GM12878 (cell line): ENCODE measurements around the gene ARHGEF3. TPM values are rescaled to one million over a fixed set of nuclear protein-coding genes. Genes with fewer than 3 reads are reported as not detected.

ENCODE experiments used
- ATAC-seq: fragments of 200-7000 bp; cut with Tn5 transposase; 3 replicates; pipeline ENCODE4 v1.9.1; 2020; ENCODE audit warnings: mild to moderate bottlenecking, moderate library complexity
- Bru-seq: library from RNA; stranded (reverse); fragments of 400-500 nt; gene quantifications from one replicate; lab custom pipeline; 2021; lab: Mats Ljungman, UMichigan
- BruChase-seq, 2 experiments: library from RNA; stranded (reverse); fragments of 400-500 nt; gene quantifications; one replicate each; lab custom pipeline; 2021; lab: Mats Ljungman, UMichigan
- BruUV-seq: library from RNA; stranded (reverse); fragments of 400-500 nt; replicated peaks from 2 replicates; lab custom pipeline; 2021; lab: Mats Ljungman, UMichigan
- CTCF ChIA-PET: fragments of 300-600 bp; sonication (Branson Sonifier 250); formaldehyde crosslinking; extraction: SDS; loops from one replicate; lab custom pipeline; 2021; ENCODE audit warnings: inconsistent platforms; lab: Yijun Ruan, JAX
- POLR2A ChIA-PET: fragments of 350-600 bp; formaldehyde crosslinking; extraction: SDS; loops from one replicate; lab custom pipeline; 2021; ENCODE audit warnings: inconsistent platforms; lab: Charles Lee
- RAD21 ChIA-PET: fragments of 300-600 bp; sonication (Branson Sonifier 250); formaldehyde crosslinking; loops from one replicate; lab custom pipeline; 2023; ENCODE audit warnings: antibody characterized with exemption; ENCODE audit not compliant: unreplicated experiment; lab: Charles Lee
- SMC1A ChIA-PET: fragments of 300-600 bp; sonication (Branson Sonifier 250); formaldehyde crosslinking; loops from one replicate; lab custom pipeline; 2023; ENCODE audit not compliant: unreplicated experiment, uncharacterized antibody; lab: Charles Lee
- DNase-seq: peaks from one replicate; pipeline ENCODE4 v3.0.0-alpha.2; 2011; ENCODE audit warnings: low read depth, low spot score
- FAIRE-seq: peaks from 3 replicates; lab custom pipeline; 2011; peaks lifted over from hg19 to GRCh38; lab: Jason Lieb, UNC
- H2AFZ ChIP-seq: 2 replicates; pipeline ENCODE4 v1.6.0; 2011; ENCODE audit warnings: low read depth, low read length, control low read depth; ENCODE audit not compliant: control insufficient read depth
- H3K27ac ChIP-seq: 2 replicates; pipeline ENCODE4 v1.5.1; 2011; ENCODE audit warnings: control low read depth; ENCODE audit not compliant: control insufficient read depth, insufficient read depth
- H3K27me3 ChIP-seq, 2 experiments: replicated peaks in 1 of 2; 2 replicates each; pipeline versions ENCODE4 v1.6.0 to v1.6.1; 2011; ENCODE audit warnings: low read length in 1 of 2; ENCODE audit not compliant: control insufficient read depth in 2 of 2, insufficient read depth in 2 of 2
- H3K36me3 ChIP-seq, 2 experiments: 2 replicates each; pipeline ENCODE4 v1.5.1; 2011; ENCODE audit warnings: low read length in 1 of 2; ENCODE audit not compliant: control insufficient read depth in 2 of 2, insufficient read depth in 2 of 2
- H3K4me1 ChIP-seq: 2 replicates; pipeline ENCODE4 v1.6.1; 2011; ENCODE audit warnings: mild to moderate bottlenecking, low read length, moderate library complexity, mixed read lengths; ENCODE audit not compliant: control insufficient read depth, insufficient read depth
- H3K4me2 ChIP-seq: 2 replicates; pipeline ENCODE4 v1.6.0; 2011; ENCODE audit warnings: control low read depth; ENCODE audit not compliant: control insufficient read depth, insufficient read depth
- H3K4me3 ChIP-seq: fragments of 200-600 bp; sonication (generic); 2 replicates; pipeline ENCODE4 v1.5.1; 2016
- H3K79me2 ChIP-seq: 2 replicates; pipeline ENCODE4 v1.6.0; 2011; ENCODE audit warnings: low read length; ENCODE audit not compliant: control insufficient read depth, insufficient read depth
- H3K9ac ChIP-seq: 2 replicates; pipeline ENCODE4 v1.8.0; 2011; ENCODE audit warnings: low read length, control low read depth, mixed read lengths; ENCODE audit not compliant: control insufficient read depth, insufficient read depth
- H3K9me3 ChIP-seq: replicated peaks from 3 replicates; pipeline ENCODE4 v1.5.1; 2011; ENCODE audit warnings: mild to moderate bottlenecking, low read length; ENCODE audit not compliant: control insufficient read depth, insufficient read depth
- H4K20me1 ChIP-seq: 2 replicates; pipeline ENCODE4 v1.6.0; 2011; ENCODE audit not compliant: control insufficient read depth, insufficient read depth
- CREM ChIP-seq: IDR thresholded peaks from 2 replicates; pipeline ENCODE4 v1.6.1; 2014; ENCODE audit warnings: antibody characterized with exemption, low read depth
- HCFC1 ChIP-seq: fragments of 150-350 bp; IDR thresholded peaks from 2 replicates; pipeline ENCODE4 v1.6.1; 2014; ENCODE audit warnings: low read length
- HDAC2 ChIP-seq: fragments of 200-600 bp; sonication (generic); IDR thresholded peaks from 2 replicates; pipeline ENCODE4 v1.6.1; 2017
- MYB ChIP-seq: fragments of 150-350 bp; IDR thresholded peaks from 2 replicates; pipeline ENCODE4 v1.6.1; 2014; ENCODE audit warnings: mild to moderate bottlenecking, low read depth, low read length, borderline replicate concordance
- NFYA ChIP-seq: IDR thresholded peaks from 2 replicates; pipeline ENCODE4 v1.6.1; 2011; ENCODE audit warnings: low read depth, mild to moderate bottlenecking, low read length, improper control_type of control experiment, borderline replicate concordance
- STAT3 ChIP-seq: IDR thresholded peaks from 2 replicates; pipeline ENCODE4 v1.6.1; 2011; ENCODE audit warnings: low read depth, low read length, improper control_type of control experiment
- TCF3 ChIP-seq: IDR thresholded peaks from 2 replicates; pipeline ENCODE4 v1.6.1; 2012; ENCODE audit warnings: low read depth, mild to moderate bottlenecking, low read length, borderline replicate concordance; ENCODE audit not compliant: insufficient read depth
- TCF7 ChIP-seq: IDR thresholded peaks from 2 replicates; pipeline ENCODE4 v1.6.1; 2014; ENCODE audit warnings: antibody characterized with exemption, borderline replicate concordance
- YY1 ChIP-seq: IDR thresholded peaks from 2 replicates; pipeline ENCODE4 v1.6.1; 2011; ENCODE audit warnings: low read depth, mild to moderate bottlenecking, low read length
- ZNF274 ChIP-seq: IDR thresholded peaks from one replicate; pipeline ENCODE4 v1.8.0; 2011; ENCODE audit not compliant: insufficient read length, insufficient read depth
- WGBS: methylation state at CpG from one replicate; pipeline ENCODE4 v1.1.6; 2016; ENCODE audit warnings: low lambda C conversion rate; ENCODE audit not compliant: insufficient replicate concordance, insufficient coverage; ENCODE audit errors: missing lambda C conversion rate; 5-methylcytosine and 5-hydroxymethylcytosine counted together
- in situ Hi-C: fragments of 300-500 bp; cut with MboI; formaldehyde crosslinking; loops from 9 replicates; pipeline ENCODE4 v1.14.3; 2018; ENCODE audit warnings: mixed read lengths
- intact Hi-C: fragments of 100-400 bp; cut with micrococcal nuclease; formaldehyde crosslinking; loops from one replicate; pipeline ENCODE4 v1.14.2; 2022; ENCODE audit not compliant: unreplicated experiment
- long read RNA-seq, 2 experiments: library from polyadenylated mRNA; unstranded; transcript quantifications; one replicate each; pipeline ENCODE4 v2.0.0, GENCODE V29; 2019 to 2020
- polyA minus RNA-seq, 3 experiments: library from RNA; depleted of rRNA, polyadenylated mRNA; stranded (reverse); fragments of >200 nt; gene quantifications; 2 replicates each; pipeline ENCODE4 v1.2.3, GENCODE V29; 2011
- polyA plus RNA-seq, 11 experiments: library from polyadenylated mRNA; depleted of rRNA in 4 of 11; unstranded in 6 of 11; stranded (reverse) in 5 of 11; fragments of >200 nt; fragmentation: Nextera tagmentation in 4 of 11; fragmentation: Illumina TruSeq in 1 of 11; extraction: Ambion mirVana in 4 of 11; extraction: Trizol in 1 of 11; gene quantifications; 1 replicate in 1 of 11; 2 replicates in 10 of 11; pipeline versions ENCODE4 v1.2.1 to v1.2.3, GENCODE V29; 2011 to 2016; ENCODE audit warnings: inconsistent platforms in 2 of 11, missing spikeins in 2 of 11, low read depth in 1 of 11
- total RNA-seq, 4 experiments: library from RNA; depleted of rRNA in 3 of 4; stranded (reverse); fragments of >200 nt in 3 of 4; fragmentation: Illumina TruSeq in 1 of 4; extraction: Trizol in 1 of 4; gene quantifications; 2 replicates each; pipeline versions ENCODE4 v1.2.1 to v1.2.3, GENCODE V29; 2013 to 2021
- TF ChIP-seq, protein P1 (sequence below): fragments of 150-350 bp; IDR thresholded peaks from 2 replicates; pipeline ENCODE4 v1.6.1; 2016; ENCODE audit warnings: low read depth, low read length

The ARHGEF3 gene, protein sequence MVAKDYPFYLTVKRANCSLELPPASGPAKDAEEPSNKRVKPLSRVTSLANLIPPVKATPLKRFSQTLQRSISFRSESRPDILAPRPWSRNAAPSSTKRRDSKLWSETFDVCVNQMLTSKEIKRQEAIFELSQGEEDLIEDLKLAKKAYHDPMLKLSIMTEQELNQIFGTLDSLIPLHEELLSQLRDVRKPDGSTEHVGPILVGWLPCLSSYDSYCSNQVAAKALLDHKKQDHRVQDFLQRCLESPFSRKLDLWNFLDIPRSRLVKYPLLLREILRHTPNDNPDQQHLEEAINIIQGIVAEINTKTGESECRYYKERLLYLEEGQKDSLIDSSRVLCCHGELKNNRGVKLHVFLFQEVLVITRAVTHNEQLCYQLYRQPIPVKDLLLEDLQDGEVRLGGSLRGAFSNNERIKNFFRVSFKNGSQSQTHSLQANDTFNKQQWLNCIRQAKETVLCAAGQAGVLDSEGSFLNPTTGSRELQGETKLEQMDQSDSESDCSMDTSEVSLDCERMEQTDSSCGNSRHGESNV
- total RNA-seq (2013; cell fraction: nucleolus; rRNA removed), result 48.9 and 50.4 TPM in 2 replicates
- total RNA-seq (2014; rRNA removed), result 39.9 and 42.2 TPM in 2 replicates
- total RNA-seq (2014; rRNA removed; fragmentation: Illumina TruSeq; extraction: Trizol), result 59.3 and 61.0 TPM in 2 replicates
- total RNA-seq (2021), result 69.5 and 70.6 TPM in 2 replicates
- 6.4 TPM for polyA plus RNA-seq (2011; ENCODE audit: low read depth)
- polyA plus RNA-seq (2011; rRNA removed), result 49.8 and 53.2 TPM in 2 replicates
- 51.8 and 54.6 TPM in 2 replicates for polyA plus RNA-seq (2011; cell fraction: cytosol; rRNA removed)
- 34.9 and 46.0 TPM in 2 replicates for polyA plus RNA-seq (2011; cell fraction: nucleus; rRNA removed)
- 7.9 and 9.1 TPM in 2 replicates for polyA plus RNA-seq (2012)
- 78.7 and 82.6 TPM in 2 replicates for polyA plus RNA-seq (2014; fragmentation: Illumina TruSeq; extraction: Trizol)
- polyA plus RNA-seq (2014; fragmentation: Nextera tagmentation; extraction: Ambion mirVana), result 10 to 100 TPM; 21.8 to 31.1 TPM
- polyA plus RNA-seq (2014; rRNA removed), result 45.2 and 45.4 TPM in 2 replicates
- 10 to 100 TPM; 68.9 to 74.5 TPM for polyA plus RNA-seq (2016; fragmentation: Nextera tagmentation; extraction: Ambion mirVana)
- polyA minus RNA-seq (2011; rRNA and poly(A)+ RNA removed), result 70.3 and 91.3 TPM in 2 replicates
- 25.4 and 31.2 TPM in 2 replicates for polyA minus RNA-seq (2011; cell fraction: cytosol; rRNA and poly(A)+ RNA removed)
- 20.1 and 37.3 TPM in 2 replicates for polyA minus RNA-seq (2011; cell fraction: nucleus; rRNA and poly(A)+ RNA removed)
- percentile 70 among the genes with signal in this experiment for Bru-seq, nascent RNA
- BruChase-seq, experiment 1, labeled RNA remaining after a 6-hour chase, result percentile 57 among the genes with signal in this experiment
- percentile 60 among the genes with signal in this experiment for BruChase-seq, experiment 2, labeled RNA remaining after a 2-hour chase
- long read RNA-seq, experiment 1, transcript ARHGEF3-201 (10 exons, 3,602 nt), result major isoform, 10 of 25 reads
- long read RNA-seq, experiment 1, transcript ARHGEF3-213 (11 exons, 1,994 nt), result minor isoform, 9 of 25 reads
- long read RNA-seq, experiment 1, partial matches to known transcripts, result 3 of 25 reads
- long read RNA-seq, experiment 1, other reads (novel, unspliced or antisense), result 3 of 25 reads
- long read RNA-seq, experiment 2, transcript ARHGEF3-201 (10 exons, 3,602 nt), result minor isoform, 41 of 187 reads
- long read RNA-seq, experiment 2, transcript ARHGEF3-213 (11 exons, 1,994 nt), result major isoform, 56 of 187 reads
- long read RNA-seq, experiment 2, partial matches to known transcripts, result 39 of 187 reads
- long read RNA-seq, experiment 2, other reads (novel, unspliced or antisense), result 51 of 187 reads

DNA sequence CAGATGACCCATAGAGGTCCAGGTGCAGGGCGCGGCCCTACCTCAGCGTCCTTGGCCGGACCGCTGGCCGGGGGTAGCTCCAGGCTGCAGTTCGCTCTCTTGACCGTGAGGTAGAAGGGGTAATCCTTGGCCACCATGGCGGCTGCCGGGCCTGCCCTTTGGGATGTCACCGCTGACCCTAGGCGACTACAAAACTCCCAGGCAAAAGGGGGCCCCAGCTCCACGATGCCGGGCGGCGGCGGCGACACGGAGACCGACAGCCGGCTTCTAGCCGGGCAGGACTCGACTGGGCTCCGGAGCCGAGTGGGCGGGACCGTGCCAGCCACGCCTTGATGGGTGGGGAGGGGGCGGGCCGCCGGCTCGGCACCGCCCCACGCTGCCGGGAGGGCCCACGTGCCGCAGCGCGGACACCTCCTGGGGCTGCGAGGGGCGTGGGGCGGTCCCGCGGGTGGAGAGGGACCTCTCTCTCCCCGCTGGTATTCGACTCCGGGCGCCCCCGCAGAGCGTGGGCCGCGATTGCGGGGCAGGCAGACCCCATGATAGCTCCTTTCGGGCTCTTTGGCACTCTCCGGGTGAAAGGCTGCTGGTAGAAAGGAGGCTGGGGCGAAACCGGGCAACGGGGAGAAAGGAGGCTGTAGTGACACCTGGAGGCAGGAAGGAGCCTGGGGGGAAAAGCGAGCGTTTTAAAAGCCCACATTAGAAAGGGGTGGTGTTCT is at the start of gene ARHGEF3:
Gene ARHGEF3 (minus strand): TSS at position 288 of the 716 bp plus-strand sequence. CDS start 151 bp downstream, at position 137.
- in situ Hi-C loops, result no loop called here
- TF ChIP-seq MYB (no peak), HDAC2 (no peak), TCF7 (no peak), HCFC1 (no peak; the same call in 1 of the 2 replicates), ZNF274 (no peak), STAT3 (no peak), TCF3 (no peak), NFYA (no peak), YY1 (0 out of 2 replicates have a peak, but pooled peaks have one; percentile 40), CREM (no peak)
- TF ChIP-seq, protein P1, sequence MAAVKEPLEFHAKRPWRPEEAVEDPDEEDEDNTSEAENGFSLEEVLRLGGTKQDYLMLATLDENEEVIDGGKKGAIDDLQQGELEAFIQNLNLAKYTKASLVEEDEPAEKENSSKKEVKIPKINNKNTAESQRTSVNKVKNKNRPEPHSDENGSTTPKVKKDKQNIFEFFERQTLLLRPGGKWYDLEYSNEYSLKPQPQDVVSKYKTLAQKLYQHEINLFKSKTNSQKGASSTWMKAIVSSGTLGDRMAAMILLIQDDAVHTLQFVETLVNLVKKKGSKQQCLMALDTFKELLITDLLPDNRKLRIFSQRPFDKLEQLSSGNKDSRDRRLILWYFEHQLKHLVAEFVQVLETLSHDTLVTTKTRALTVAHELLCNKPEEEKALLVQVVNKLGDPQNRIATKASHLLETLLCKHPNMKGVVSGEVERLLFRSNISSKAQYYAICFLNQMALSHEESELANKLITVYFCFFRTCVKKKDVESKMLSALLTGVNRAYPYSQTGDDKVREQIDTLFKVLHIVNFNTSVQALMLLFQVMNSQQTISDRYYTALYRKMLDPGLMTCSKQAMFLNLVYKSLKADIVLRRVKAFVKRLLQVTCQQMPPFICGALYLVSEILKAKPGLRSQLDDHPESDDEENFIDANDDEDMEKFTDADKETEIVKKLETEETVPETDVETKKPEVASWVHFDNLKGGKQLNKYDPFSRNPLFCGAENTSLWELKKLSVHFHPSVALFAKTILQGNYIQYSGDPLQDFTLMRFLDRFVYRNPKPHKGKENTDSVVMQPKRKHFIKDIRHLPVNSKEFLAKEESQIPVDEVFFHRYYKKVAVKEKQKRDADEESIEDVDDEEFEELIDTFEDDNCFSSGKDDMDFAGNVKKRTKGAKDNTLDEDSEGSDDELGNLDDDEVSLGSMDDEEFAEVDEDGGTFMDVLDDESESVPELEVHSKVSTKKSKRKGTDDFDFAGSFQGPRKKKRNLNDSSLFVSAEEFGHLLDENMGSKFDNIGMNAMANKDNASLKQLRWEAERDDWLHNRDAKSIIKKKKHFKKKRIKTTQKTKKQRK, result no peak

More for the DNA sequence above, at the start of gene ARHGEF3:
- Histone ChIP-seq H3K4me1 (peaks cover 6% of the 10 kb centered on the region), H3K36me3 (no peaks in the 10 kb centered on the region), H3K4me3 (peak within 1 kb of the TSS; percentile 71), H4K20me1 (no peaks in the 10 kb centered on the region), H3K9me3 (no peaks in the 10 kb centered on the region), H2AFZ (peak within 1 kb of the TSS; percentile 85), H3K27ac (peak within 1 kb of the TSS; percentile 54), H3K27me3 (no peaks in the 10 kb centered on the region), H3K79me2 (peaks cover 42% of the 10 kb centered on the region), H3K4me2 (peak within 1 kb of the TSS; percentile 88), H3K9ac (peak within 1 kb of the TSS; percentile 78)
- under 1% methylated on average over 39 of the region's 60 CpGs for WGBS
- SMC1A ChIA-PET, result interaction anchor here (0.6 to 11.9 kb wide), 18 partner anchors 10 to 299 kb away, joined by 3 to 411 read pairs (median 20); partner anchors contain the start of gene CCDC66
- peak; percentile 91 for ATAC-seq
- FAIRE-seq, result no peak
- RAD21 ChIA-PET, result interaction anchor here (0.5 to 14.1 kb wide), 24 partner anchors 10 to 1272 kb away, joined by 3 to 388 read pairs (median 20); partner anchors contain the start of gene TASOR
- intact Hi-C loops, result loop anchor here (1.0 to 10.0 kb wide), 4 partner anchors 47 to 273 kb away; no protein-coding TSS in a partner anchor
- BruUV-seq, result no TSS peak
- CTCF ChIA-PET, result interaction anchor here (0.6 to 10.8 kb wide), 34 partner anchors 11 to 1177 kb away, joined by 3 to 429 read pairs (median 5); partner anchors contain the start of gene SPATA12
- POLR2A ChIA-PET, result interaction anchor here (0.6 to 7.5 kb wide), 11 partner anchors 10 to 186 kb away, joined by 3 to 100 read pairs (median 43); partner anchors contain the start of gene TASOR
- no peak for DNase-seq
